Esophagus muscularis mucosa (tissue), 4 donors: ENCODE results near the gene CELF4. TPM values are rescaled to one million over a fixed set of nuclear protein-coding genes. Genes with fewer than 3 reads are reported as not detected.

Source experiments
- DNase-seq: peaks from one replicate; pipeline ENCODE4 v3.0.0-alpha.2; 2017; ENCODE audit errors: extremely low spot score
- H3K27ac ChIP-seq, 4 donors: fragments of 200-600 bp; sonication (generic); replicated peaks in 1 of 4; 1 replicate in 3 of 4; 2 replicates in 1 of 4; pipeline ENCODE4 v1.5.1; 2016 to 2019; ENCODE audit warnings: mild to moderate bottlenecking in 1 of 4
- H3K27me3 ChIP-seq, 4 donors: fragments of 200-600 bp; sonication (generic); one replicate each; pipeline versions ENCODE4 v1.5.1 to v1.6.0; 2016 to 2019
- H3K36me3 ChIP-seq, 4 donors: fragments of 200-600 bp; sonication (generic); one replicate each; pipeline ENCODE4 v1.5.1; 2016 to 2019
- H3K4me1 ChIP-seq, 4 donors: fragments of 200-600 bp; sonication (generic); one replicate each; pipeline ENCODE4 v1.5.1; 2016 to 2019
- H3K4me3 ChIP-seq, 4 donors: fragments of 200-600 bp; sonication (generic); 1 replicate in 2 of 4; 2 replicates in 2 of 4; pipeline ENCODE4 v1.5.1; 2016 to 2019; ENCODE audit warnings: mild to moderate bottlenecking in 4 of 4, moderate library complexity in 1 of 4
- H3K9me3 ChIP-seq, 4 donors: fragments of 200-600 bp; sonication (generic); 1 replicate in 3 of 4; 2 replicates in 1 of 4; pipeline ENCODE4 v1.5.1; 2016 to 2019
- CTCF ChIP-seq, 3 experiments: fragments of 200-600 bp in 2 of 3; fragments of 450-650 bp in 1 of 3; sonication (generic) in 2 of 3; IDR thresholded peaks; one replicate each; pipeline ENCODE4 v1.5.1; 2017 to 2019; ENCODE audit warnings: antibody characterized with exemption in 3 of 3, mild to moderate bottlenecking in 2 of 3, moderate library complexity in 1 of 3
- EP300 ChIP-seq: sonication (generic); formaldehyde crosslinking; IDR thresholded peaks from one replicate; pipeline ENCODE4 v1.6.1; 2017; ENCODE audit warnings: antibody characterized with exemption
- POLR2A ChIP-seq: fragments of 450-650 bp; IDR thresholded peaks from one replicate; pipeline ENCODE4 v1.6.1; 2017; ENCODE audit warnings: antibody characterized with exemption, moderate library complexity, mild to moderate bottlenecking, low read depth
- POLR2AphosphoS5 ChIP-seq, 2 donors: sonication (generic); formaldehyde crosslinking; IDR thresholded peaks; one replicate each; pipeline ENCODE4 v1.6.1; 2017; ENCODE audit warnings: antibody characterized with exemption in 2 of 2
- WGBS: methylation state at CpG from one replicate; pipeline ENCODE4 v1.1.5; 2018; 5-methylcytosine and 5-hydroxymethylcytosine counted together
- intact Hi-C: fragments of 100-400 bp; cut with DNase I; formaldehyde crosslinking; loops from one replicate; pipeline ENCODE4 v1.15.1; 2023
- total RNA-seq, 4 donors: library from RNA; depleted of rRNA; stranded (reverse); fragments of >200 nt; gene quantifications; one replicate each; pipeline versions ENCODE4 v1.1.0 to v1.2.1, GENCODE V29; 2016

The CELF4 gene
- total RNA-seq, 4 donors from 2014 or later: 0.86 to 1.8 (median 1.7) TPM

- no peaks in the 10 kb centered on the region for H3K4me1 ChIP-seq
- intact Hi-C loops: no loop called here
- no peak overlapping the region for H3K27ac ChIP-seq
- H3K36me3 ChIP-seq: no peaks in the 10 kb centered on the region
- H3K4me3 ChIP-seq: no peak overlapping the region
- DNase-seq: no peak
- peaks cover 0 to under 1% (median 0%) of the 10 kb centered on the region in 4 donors for H3K27me3 ChIP-seq
- TF ChIP-seq EP300: no peak
- TF ChIP-seq POLR2A: no peak
- no peak for TF ChIP-seq CTCF (IDR thresholded peaks at IDR 0.05)
- no peak for TF ChIP-seq POLR2AphosphoS5 (IDR thresholded peaks at IDR 0.05)
- no peaks in the 10 kb centered on the region for H3K9me3 ChIP-seq
- 88% methylated on average over 14 of the region's 15 CpGs for WGBS
Observed at GRCh38 chr18:37426586-37426985, 139.0 kb downstream of the CELF4 start.

- no peaks in the 10 kb centered on the region for H3K36me3 ChIP-seq
- intact Hi-C loops: no loop called here
- 78% methylated on average over 4 of the region's 6 CpGs for WGBS
Observed at GRCh38 chr18:37425222-37425621, 140.4 kb downstream of the CELF4 start.

GRCh38 chr18:37424507-37424906, 141.1 kb downstream of the CELF4 start:
- Histone ChIP-seq H3K4me3 (no peak overlapping the region), H3K4me1 (no peaks in the 10 kb centered on the region), H3K27ac (no peak overlapping the region), H3K36me3 (no peaks in the 10 kb centered on the region), H3K27me3 (peaks cover 0 to 14% (median 0%) of the 10 kb centered on the region in 4 donors), H3K9me3 (no peaks in the 10 kb centered on the region)
- TF ChIP-seq POLR2AphosphoS5 (IDR thresholded peaks at IDR 0.05): no peak
- TF ChIP-seq CTCF (IDR thresholded peaks at IDR 0.05): no peak
- no peak for TF ChIP-seq POLR2A
- no peak for TF ChIP-seq EP300
- WGBS: 75% methylated on average over 4 of the region's 4 CpGs
- intact Hi-C loops: no loop called here
- no peak for DNase-seq

More at GRCh38 chr18:37425222-37425621, 140.4 kb downstream of the CELF4 start:
- DNase-seq: no peak
- Histone ChIP-seq H3K4me1 (no peaks in the 10 kb centered on the region), H3K9me3 (no peaks in the 10 kb centered on the region), H3K27ac (no peak overlapping the region), H3K27me3 (peaks cover 0 to 14% (median 0%) of the 10 kb centered on the region in 4 donors), H3K4me3 (no peak overlapping the region)
- TF ChIP-seq EP300 (no peak), POLR2A (no peak), CTCF (IDR thresholded peaks at IDR 0.05) (no peak), POLR2AphosphoS5 (IDR thresholded peaks at IDR 0.05) (no peak)

GRCh38 chr18:37422596-37422995, 143.0 kb downstream of the CELF4 start:
- intact Hi-C loops: no loop called here
- H3K27me3 ChIP-seq: peaks cover 0 to 14% (median 0%) of the 10 kb centered on the region in 4 donors
- 77% methylated on average over 6 of the region's 6 CpGs for WGBS
- no peaks in the 10 kb centered on the region for H3K4me1 ChIP-seq
- H3K36me3 ChIP-seq: no peaks in the 10 kb centered on the region
- no peaks in the 10 kb centered on the region for H3K9me3 ChIP-seq
- no peak overlapping the region for H3K4me3 ChIP-seq
- DNase-seq: no peak
- no peak overlapping the region for H3K27ac ChIP-seq
- TF ChIP-seq POLR2A: no peak
- TF ChIP-seq EP300: no peak
- TF ChIP-seq CTCF (IDR thresholded peaks at IDR 0.05): no peak
- no peak for TF ChIP-seq POLR2AphosphoS5 (IDR thresholded peaks at IDR 0.05)

GRCh38 chr18:37422116-37422515, 143.5 kb downstream of the CELF4 start:
- 62% methylated on average over 2 of the region's 2 CpGs for WGBS
- H3K27me3 ChIP-seq: peaks cover 0 to 14% (median 0%) of the 10 kb centered on the region in 4 donors
- no peaks in the 10 kb centered on the region for H3K9me3 ChIP-seq
- no peaks in the 10 kb centered on the region for H3K4me1 ChIP-seq
- H3K36me3 ChIP-seq: no peaks in the 10 kb centered on the region
- no peak overlapping the region for H3K4me3 ChIP-seq
- TF ChIP-seq POLR2A: no peak
- no peak for TF ChIP-seq EP300
- TF ChIP-seq CTCF (IDR thresholded peaks at IDR 0.05): no peak
- TF ChIP-seq POLR2AphosphoS5 (IDR thresholded peaks at IDR 0.05): no peak
- H3K27ac ChIP-seq: no peak overlapping the region
- no peak for DNase-seq
- intact Hi-C loops: no loop called here
